ENCODE results near the gene ALK.

Gene ALK

DNA sequence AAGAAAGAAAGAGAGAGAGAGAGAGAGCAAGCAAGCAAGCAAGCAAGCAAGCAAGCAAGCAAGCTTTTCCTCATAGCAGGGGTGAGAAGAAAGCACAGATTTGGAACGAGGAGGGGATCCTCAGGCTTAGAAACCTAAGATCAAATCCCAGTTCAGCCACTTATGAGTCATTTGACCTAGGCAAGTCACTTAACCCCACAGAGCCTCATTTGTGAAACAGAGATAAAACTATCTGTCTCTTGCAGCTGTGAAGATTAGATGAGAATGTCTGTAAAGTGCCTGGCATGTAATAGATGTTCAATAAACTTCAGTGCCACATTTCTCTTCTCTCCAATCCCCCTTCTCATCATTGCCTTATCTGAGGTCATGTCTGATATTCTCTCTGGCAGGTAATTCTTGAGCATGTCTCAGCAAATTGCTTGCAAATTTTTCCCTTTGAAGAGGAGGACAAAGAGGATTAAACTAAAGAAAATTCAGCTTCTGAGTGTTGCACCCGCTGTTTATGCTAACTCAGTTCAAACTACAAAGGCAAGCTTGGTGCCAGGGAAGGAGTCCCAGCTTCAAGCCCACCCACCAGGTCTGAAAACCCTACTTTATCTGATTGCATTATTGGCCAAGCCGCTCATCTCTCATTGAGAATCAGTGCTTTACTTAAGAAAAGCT is 20.3 kb downstream of the ALK start:
- no peak for DNase-seq

DNA sequence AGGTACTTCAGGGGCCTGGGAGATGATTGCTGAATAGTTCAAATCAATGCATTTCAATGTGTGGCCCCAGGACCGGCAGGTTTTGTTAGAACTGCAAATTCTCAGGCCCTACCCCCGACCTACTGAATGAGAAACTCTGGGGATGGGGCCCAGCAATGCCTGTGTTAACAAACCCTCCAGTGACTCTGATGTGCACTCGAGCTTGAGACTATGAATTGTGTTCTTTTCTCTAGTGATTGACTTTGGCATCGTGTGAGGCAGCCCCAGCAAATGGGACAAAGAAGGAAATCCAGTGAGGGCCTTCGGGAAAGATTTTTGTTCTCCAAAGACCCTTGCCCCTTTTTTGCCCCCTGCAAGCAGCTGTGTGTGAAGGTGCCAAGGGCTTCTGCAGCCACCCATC is 22.4 kb downstream of the ALK start:
- DNase-seq = no peak

DNA sequence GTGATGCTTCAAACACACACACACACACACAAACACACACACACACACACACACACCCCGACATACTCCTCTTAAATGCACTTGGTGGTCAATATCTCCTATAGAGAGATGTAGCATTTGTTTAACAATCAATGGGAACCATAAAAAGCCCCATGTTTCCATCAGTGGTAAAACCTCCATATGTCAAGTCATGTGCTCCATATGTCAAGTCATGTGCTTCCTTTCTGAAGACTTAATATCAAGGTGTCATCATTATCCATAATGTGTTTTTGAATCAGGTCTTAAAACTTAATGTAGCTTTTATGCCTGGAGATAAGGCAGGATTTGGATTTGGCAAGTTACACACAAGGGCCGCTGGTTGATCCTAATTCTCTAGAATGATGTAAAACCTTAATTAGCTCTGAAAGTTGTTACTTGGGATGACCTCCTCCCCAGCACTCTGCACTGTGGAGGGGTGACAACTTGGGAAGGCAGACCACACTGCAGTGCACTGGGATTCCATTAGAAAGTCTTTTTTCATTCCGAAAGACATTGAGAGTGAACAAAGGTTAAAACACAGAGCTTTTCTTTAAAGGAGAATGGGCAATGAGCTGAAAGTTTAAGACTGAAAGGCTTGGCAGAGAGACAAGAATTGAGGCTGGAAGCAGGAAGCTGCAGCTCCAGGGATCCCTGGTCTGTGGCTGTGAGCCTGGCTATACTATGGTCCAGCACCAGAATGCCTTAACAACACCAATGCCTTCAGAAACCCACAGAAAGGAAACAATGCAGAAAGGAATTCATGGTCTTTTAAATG is 26.4 kb downstream of the ALK start:
- no peak for DNase-seq

DNA sequence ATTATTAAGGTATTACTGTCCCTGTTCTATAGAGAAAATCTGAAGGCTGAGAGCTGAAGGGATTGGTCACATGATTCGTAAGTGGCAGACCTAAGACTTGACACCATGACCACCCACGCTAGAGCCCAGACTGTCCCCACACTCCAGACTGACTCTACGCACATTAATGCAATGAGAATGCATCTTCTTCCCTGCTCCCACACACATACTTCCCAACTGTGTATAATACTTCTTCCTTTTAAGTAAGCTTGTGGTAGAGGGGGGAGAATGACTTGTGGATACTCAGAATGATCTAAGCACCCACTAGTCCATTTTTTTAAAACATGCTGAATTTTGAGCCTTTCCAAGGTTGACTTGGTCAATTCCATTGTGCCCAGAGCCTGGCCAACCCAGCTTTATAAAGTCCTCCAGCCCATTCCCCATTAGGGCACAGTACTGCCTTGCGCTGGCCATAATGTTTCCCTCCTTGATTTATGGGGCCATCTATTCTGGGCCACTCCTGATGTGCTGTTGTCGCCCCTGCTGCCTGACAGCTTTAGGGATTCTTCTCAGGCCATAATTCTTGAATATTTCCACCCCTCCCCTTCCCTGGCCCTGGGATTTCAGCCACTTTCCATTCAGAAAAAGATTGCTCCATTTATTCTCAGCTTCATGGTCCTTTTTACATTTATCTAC is 28.7 kb downstream of the ALK start:
- DNase-seq = no peak

DNA sequence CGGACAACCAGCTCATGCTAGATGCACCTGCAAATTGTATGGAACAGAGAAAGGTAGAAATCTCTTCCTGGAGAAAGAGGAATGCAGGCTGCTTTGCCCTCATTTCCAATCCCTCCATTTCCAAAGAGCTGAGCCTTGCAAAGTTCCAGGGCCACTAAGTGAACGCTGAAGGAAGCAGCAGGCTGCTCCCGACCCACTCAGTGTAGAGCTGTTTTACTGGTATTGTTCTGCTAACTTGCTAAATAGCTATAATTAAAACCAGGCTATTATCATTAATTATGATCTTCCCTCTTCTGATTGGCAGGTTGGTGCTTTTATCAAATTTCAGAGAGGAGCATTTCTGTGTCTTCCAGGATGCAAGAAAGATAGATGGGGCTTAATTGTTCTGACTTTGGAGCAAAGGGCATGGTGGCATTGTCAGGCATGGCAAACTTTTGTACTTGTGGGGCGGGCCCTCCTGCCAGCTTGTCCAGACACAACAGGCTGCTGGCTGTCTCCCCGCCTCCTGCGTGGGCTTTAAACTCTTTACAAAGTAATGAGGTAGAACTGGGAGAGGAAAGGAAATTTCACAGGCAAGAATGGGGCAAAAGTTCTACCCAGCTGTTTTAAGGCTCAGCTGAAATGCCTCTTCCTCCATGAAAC is 40.2 kb downstream of the ALK start:
- no peak for DNase-seq

DNA sequence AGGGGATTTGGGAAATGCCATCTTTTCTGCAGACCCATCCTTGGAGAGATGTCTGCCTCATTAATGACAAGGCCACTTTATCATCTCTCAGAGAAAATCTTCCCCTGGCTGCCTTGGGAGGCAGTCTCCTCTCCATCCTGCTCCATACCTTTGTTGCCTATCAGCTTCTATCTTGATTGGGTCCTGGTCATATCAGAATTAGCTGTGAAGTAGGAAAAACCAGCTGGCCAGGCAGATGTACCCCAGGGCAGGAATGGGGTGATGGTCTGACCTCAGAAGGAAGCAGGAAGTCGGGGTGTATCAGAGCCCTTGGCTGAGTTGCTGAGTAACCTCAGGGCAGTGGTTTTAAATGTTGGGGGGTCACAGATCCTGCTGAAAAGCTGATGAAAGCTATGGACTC is 41.3 kb downstream of the ALK start:
- DNase-seq = no peak

DNA sequence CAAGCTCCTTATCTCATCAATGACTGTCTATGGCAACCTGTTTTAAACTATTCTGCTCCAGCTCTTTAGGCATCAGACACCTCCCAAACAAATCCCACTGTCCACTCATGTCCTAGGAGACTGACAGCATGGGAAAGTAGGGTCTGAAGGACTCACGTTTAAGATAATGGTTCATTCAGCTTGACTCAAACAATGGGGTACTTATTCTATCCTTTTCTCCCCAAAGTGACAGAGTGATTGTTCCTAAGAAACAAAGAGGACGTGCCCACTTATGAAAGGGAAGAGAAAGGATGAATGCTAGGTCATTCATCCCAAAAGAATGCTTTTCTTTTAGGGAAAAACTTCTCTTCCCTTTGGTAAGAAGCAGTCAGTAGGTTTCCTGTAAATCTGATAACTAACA is 41.9 kb downstream of the ALK start:
- no peak for DNase-seq

DNA sequence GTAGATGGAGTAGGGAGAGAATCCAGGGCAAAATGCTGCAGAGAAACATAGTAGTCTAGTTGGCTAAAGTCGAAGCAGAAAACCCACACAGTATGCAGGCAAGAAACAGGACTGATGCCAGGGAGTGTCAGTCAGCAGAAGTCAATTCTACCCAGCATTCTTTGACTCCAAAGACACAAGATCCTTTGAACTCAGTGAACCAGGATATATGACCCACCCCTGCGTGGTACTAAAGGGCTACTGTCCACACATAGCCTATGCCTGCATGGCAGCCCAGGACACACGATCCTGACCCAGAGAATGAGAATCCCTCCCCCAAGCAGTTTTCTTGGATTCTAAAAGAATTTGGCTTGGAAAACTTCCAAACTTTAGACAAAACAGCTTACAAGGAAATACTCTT is 42.5 kb downstream of the ALK start:
- DNase-seq = no peak

DNA sequence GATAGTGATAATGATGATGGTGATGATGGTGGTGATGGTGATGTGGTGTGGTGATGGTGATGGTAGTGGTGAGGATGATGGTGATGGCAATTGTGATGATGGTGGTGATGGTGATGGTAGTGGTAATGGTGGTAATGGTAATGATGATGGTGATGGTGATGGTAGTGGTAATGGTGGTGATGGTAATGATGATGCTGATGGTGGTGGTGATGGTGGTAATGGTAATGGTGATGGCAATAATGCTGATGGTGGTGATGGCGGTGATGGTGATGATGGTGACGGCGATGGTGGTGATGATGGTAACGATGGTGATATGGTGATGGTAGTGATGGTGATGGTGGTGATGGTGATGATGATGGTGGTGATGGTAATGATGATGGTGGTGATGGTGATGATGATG is 45.0 kb downstream of the ALK start:
- DNase-seq = no peak

DNA sequence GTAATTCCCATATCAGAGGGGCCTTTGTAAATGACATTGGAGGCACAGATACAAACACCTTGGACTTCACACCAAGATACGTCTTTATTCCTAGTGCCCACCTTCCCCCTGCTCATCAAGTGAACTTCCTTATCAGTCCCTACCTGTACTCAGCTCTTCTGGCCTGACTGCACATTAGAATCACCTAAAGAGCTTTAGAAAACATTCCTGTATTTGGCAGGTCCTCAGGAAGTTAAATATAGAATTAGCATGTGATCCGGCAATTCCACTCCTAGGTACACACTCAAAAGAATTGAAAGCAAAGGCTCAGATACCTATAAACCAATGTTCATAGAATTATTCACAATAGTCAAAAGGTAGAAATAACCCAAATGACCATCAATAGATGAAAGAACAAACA is 46.6 kb downstream of the ALK start:
- DNase-seq = no peak

DNA sequence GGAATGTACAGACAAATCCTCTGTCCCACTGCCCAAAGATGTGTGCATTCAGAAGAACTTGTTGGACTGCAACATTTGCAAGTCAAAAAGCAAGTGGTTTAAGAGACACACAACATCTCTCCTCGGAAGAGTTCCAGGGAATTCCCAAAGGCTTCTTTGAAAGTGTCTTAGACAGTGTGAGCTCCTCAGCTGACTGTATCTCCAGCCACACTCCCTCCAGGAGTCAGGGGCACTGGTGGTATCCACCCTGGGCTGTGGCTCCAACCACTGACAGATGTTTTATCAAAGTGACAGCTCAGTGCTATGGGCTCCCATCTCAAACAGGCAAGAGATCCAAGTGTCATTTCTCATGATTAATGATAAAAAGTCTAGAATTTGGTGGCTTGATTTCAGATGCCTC is 48.5 kb downstream of the ALK start:
- DNase-seq = no peak

DNA sequence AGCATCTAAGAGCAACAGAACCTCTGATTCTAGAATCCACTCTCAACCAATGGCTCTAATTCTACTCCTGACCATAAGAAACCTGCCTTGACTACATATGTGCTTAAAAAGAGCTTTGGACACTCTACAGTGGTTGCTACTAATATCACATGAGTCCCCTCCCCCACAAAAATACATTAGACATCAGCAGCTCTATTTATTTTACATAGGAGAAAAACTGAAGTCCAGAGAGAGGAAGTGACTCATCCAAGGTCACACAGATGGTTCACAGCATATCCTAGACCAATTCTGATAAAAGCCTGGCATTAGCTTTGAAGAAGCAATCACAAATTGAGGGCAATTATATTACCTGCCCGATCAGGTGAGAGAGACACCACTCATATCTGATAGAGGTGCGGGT is 49.8 kb downstream of the ALK start:
- no peak for DNase-seq

DNA sequence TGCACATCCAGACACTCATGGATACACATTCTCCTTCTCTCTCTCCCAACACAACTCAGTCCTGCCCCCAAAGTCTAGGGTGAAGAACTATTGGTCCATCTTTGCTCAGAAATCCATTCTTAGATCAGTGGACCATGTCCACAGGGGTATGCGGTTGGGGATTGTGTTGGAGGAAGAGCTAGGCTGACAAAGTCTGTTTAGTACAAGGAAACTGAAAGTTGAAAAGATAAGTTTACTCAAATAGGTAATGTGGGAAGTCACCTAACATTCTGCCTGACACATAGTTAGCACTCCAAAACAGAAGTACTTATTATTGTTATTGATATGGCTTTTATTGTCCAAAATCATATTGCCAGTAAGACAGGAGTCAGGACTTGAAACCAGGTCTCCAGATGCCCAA is 55.9 kb downstream of the ALK start:
- no peak for DNase-seq

DNA sequence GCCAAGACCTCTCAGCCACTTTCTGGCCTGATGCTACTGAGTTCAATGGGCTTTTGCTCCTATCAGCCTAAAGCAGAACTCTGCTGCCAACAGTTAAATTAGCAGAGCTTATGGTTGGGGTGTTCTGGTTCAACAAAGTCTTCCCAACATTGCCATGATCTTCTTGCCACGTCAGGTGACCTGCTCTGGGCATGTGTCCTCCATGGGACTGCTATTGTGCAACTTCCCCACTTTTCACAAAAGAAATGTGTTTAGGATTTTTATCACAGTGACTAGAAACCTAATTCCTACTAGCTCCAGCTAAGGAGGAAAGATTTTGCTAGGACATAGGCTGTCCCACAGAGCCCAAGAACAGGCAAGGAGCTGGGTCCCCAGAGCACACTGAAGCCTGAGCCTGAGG is 56.4 kb downstream of the ALK start:
- no peak for DNase-seq

DNA sequence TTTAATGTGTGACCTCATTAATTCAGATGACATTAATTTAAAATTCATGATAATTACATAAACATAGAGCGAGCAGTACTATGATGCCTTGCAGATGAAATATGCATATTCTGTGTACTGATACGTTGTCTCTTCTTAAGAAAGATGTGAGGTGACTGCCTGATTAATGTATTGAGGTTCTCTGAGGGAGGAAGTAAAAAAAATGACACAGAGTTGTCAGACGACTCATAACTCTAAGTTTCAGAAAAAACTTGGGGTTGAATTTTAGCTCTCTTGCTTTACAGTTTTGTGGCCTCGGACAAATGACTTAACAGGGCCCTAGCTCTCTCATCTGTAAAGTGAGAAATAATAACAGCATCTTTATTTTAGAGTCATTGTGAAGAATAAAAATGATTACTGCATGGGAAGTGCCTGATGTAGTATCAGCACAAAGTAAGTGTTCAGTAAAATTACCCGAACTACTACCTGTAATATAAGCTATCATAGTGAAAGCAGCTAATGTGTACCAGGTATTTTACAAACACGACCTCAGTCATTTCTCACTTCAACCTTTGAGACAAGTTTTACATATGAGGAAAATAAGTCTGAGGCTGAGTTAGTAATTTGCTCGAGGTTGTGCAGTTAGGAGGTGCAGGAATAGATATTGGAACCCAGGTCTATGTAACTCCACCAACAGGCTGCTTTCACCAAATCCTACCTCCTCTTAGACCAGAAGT is 65.3 kb downstream of the ALK start:
- no peak for DNase-seq

DNA sequence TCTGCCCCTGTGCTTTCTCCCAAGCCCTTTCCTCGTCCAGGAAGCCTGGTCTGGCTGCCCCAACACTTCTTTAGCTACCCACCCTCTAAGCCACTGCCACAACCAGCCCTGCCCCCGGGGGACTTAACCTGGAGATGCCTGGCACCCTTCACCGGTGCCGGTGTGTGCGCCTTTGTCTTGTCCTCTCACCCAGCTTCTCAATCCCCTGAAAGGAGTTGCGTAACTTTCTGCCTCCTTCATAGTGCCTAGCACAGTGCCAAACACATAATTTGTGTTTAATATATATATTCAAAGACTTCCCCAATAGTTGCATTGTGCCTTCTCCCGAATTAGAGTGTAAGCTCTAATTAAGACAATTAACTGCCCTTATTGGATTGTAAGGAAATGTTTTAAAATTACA is 70.6 kb downstream of the ALK start:
- DNase-seq = no peak

DNA sequence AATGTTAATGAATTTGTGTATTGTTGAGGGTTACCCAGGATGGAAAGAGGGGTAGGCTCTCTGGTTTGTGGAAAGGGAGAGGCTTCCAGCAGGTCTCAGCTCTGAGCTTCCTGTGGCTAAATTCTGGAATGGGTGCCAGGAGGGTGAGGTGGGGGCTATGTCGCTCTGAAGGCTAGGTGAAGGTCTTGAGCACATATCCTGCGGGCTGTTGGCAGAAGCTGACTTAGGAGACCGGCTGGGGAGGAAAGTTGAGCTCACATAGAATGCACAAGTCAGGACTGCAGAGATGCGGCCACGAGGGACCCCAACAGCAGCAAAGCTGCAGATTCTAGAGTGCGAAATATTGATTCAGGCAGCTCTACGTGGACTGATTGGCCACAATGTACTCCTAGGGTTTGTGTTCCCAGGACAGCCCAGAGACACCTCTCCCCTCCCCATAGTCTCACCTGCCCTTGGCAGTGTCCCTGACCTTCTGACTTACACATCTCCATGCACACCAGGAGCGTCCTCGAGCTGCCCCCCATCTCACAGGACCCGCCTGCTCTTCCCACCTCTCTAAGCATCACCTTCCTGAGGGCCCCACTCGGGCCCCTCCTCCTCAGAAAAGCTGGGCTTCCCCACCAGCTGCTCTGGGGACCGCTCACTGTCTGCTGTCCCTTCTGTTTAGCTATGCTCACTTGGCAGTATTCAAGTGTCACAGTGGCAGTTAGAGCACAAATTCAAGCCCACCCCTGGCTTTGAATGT is 72.6 kb downstream of the ALK start:
- DNase-seq = no peak

DNA sequence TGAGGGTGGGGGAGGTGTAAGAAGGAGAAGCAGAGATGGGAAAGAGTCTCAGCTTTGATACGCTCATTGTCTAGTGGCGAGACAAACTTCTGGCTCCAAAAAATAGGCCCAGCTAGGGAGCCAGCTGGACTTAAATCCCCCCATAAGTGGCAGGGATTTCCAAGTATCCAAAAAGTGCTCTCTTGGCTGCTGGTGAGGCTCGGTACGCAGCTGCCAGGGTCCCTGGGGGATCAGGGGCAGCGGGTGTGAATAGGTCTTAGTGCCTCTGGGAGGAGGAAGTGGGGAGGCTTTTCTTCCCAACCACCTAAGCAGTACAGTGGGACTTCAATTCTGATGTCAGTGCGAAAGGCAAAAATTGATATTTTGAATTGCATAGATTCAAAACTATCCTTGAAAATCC is 73.5 kb downstream of the ALK start:
- DNase-seq = no peak

DNA sequence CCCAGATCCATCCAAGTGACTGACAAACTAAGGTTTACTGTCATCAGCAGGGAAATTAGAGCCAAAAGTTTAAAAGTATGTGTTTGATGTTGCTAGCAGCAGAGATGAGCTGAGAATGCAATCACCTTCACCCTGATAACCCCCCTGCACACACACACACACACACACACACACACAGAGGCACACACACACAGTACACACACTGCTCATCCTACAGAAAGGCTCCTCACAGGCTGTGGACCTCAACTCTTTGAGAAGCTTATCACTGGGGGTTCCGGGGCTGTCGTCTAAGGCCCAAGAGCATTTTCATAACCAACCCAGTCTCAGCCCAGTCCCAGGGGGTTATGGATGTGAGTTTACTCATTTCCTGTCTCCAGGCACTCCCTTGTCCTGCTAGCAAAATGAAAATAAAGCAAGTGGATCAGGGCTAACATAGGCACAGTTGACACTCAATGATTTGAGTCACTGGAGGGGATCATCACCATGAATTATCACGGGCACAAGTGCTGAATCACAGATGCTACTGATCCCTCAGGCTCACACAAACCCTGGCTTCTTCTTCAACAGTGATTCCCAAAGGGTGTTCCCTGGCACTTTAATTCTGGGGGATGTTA is 76.6 kb downstream of the ALK start:
- DNase-seq = no peak

DNA sequence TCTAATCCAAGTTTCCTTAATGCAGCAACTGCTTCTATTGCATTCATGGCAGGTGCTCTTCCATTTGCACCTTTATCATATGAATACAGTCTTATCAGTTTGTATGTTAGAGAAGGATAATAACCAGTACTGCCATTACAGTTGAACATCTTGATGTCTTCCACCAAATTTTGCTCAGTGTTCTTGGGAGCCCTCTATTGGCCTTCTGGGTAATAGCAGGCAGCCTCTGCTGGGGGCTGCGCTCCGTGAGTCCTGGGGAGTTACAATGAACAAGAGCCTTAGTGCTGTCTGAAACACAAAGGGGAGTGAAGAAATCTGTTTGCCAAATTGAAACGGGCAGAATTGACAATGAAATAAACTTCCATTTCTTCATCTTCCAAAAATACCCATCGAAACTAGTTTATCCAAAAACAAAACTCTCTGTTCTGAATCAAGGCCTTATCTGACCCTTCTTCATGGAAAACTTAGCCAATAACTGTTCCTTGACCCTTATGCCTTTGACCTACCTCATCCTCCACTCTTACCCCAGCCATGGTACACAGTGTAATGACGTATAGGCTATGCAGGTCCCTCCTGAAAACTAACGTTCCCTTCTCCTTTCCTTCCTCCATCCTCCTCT is 79.9 kb downstream of the ALK start:
- peak; percentile 0 to 1 for DNase-seq

DNA sequence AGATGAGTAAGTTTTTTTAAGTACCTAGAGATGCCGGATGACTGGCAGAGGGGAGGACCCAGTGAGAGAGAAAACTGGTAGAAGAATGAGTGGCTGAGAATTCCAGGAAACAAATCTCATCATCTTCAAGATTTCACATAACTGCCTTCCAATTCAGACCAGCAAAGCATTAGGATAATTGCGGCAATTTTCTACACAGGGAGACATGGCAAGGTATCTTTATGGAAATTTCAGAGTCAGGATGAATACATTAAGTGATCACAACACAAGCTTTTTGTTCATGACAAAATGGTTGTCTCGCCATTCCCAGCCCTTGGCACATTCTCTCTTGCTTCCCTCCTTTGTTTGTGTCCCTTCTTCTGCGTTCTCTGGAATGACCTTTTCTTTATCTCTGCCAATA is 82.1 kb downstream of the ALK start:
- DNase-seq = no peak

Measured in SHP77 (cell line).